ENCODE results near the gene CHADL. TPM values are rescaled to one million over a fixed set of nuclear protein-coding genes. Genes with fewer than 3 reads are reported as not detected.

Gene CHADL
- total RNA-seq, 1 donor from 2014 or later: 0.11 TPM

GRCh38 chr22:41248758-41249157, 8.0 kb upstream of the CHADL start:
- Mint-ChIP-seq H3K4me3 (ENCODE audit: low read depth) (no peak overlapping the region), H3K9me3 (no peaks in the 10 kb centered on the region), H3K27me3 (ENCODE audit: low read depth) (no peaks in the 10 kb centered on the region), H3K4me1 (ENCODE audit: low read depth) (no peaks in the 10 kb centered on the region), H3K27ac (no peak overlapping the region), H3K36me3 (ENCODE audit: low read depth) (peaks cover 57% of the 10 kb centered on the region)
- intact Hi-C loops (cut with micrococcal nuclease): no loop called here
- no peak for DNase-seq (ENCODE audit: low spot score)

- H3K27ac Mint-ChIP-seq: no peak overlapping the region
- H3K9me3 Mint-ChIP-seq: no peaks in the 10 kb centered on the region
- no peak overlapping the region for H3K4me3 Mint-ChIP-seq (ENCODE audit: low read depth)
- H3K36me3 Mint-ChIP-seq (ENCODE audit: low read depth): peaks cover 56% of the 10 kb centered on the region
- no peak for DNase-seq (ENCODE audit: low spot score)
- no peaks in the 10 kb centered on the region for H3K4me1 Mint-ChIP-seq (ENCODE audit: low read depth)
- no peaks in the 10 kb centered on the region for H3K27me3 Mint-ChIP-seq (ENCODE audit: low read depth)
- intact Hi-C loops (cut with micrococcal nuclease): no loop called here
These were observed 7.6 kb upstream of the CHADL start for GRCh38 chr22:41248314-41248713.

GRCh38 chr22:41247703-41248102, 7.0 kb upstream of the CHADL start:
- Mint-ChIP-seq H3K36me3 (ENCODE audit: low read depth) (peaks cover 52% of the 10 kb centered on the region), H3K27ac (no peak overlapping the region), H3K9me3 (no peaks in the 10 kb centered on the region), H3K27me3 (ENCODE audit: low read depth) (no peaks in the 10 kb centered on the region), H3K4me3 (ENCODE audit: low read depth) (no peak overlapping the region), H3K4me1 (ENCODE audit: low read depth) (no peaks in the 10 kb centered on the region)
- intact Hi-C loops (cut with micrococcal nuclease): no loop called here
- no peak for DNase-seq (ENCODE audit: low spot score)

- intact Hi-C loops (cut with micrococcal nuclease): no loop called here
- H3K27me3 Mint-ChIP-seq (ENCODE audit: low read depth): no peaks in the 10 kb centered on the region
- no peak overlapping the region for H3K4me3 Mint-ChIP-seq (ENCODE audit: low read depth)
- H3K27ac Mint-ChIP-seq: no peak overlapping the region
- no peaks in the 10 kb centered on the region for H3K9me3 Mint-ChIP-seq
- H3K36me3 Mint-ChIP-seq (ENCODE audit: low read depth): peaks cover 40% of the 10 kb centered on the region
- DNase-seq (ENCODE audit: low spot score): no peak
- H3K4me1 Mint-ChIP-seq (ENCODE audit: low read depth): no peaks in the 10 kb centered on the region
These were observed 5.3 kb upstream of the CHADL start for GRCh38 chr22:41245917-41246499.

- no peak for DNase-seq (ENCODE audit: low spot score)
- Mint-ChIP-seq H3K9me3 (no peaks in the 10 kb centered on the region), H3K27ac (no peak overlapping the region), H3K36me3 (ENCODE audit: low read depth) (peaks cover 27% of the 10 kb centered on the region), H3K27me3 (ENCODE audit: low read depth) (peaks cover 2% of the 10 kb centered on the region), H3K4me3 (ENCODE audit: low read depth) (no peak overlapping the region), H3K4me1 (ENCODE audit: low read depth) (no peaks in the 10 kb centered on the region)
- intact Hi-C loops (cut with micrococcal nuclease): no loop called here
These were observed 2.6 kb upstream of the CHADL start for GRCh38 chr22:41243361-41243760.

- H3K27me3 Mint-ChIP-seq (ENCODE audit: low read depth): peaks cover 2% of the 10 kb centered on the region
- no peak for DNase-seq (ENCODE audit: low spot score)
- H3K4me1 Mint-ChIP-seq (ENCODE audit: low read depth): no peaks in the 10 kb centered on the region
- intact Hi-C loops (cut with micrococcal nuclease): no loop called here
- no peak overlapping the region for H3K27ac Mint-ChIP-seq
- H3K36me3 Mint-ChIP-seq (ENCODE audit: low read depth): peaks cover 23% of the 10 kb centered on the region
- no peak overlapping the region for H3K4me3 Mint-ChIP-seq (ENCODE audit: low read depth)
- no peaks in the 10 kb centered on the region for H3K9me3 Mint-ChIP-seq
These were observed 1.8 kb upstream of the CHADL start for GRCh38 chr22:41242396-41243117.

GRCh38 chr22:41241133-41241676, 474 bp upstream of the CHADL start:
- peaks cover 3% of the 10 kb centered on the region for H3K4me1 Mint-ChIP-seq (ENCODE audit: low read depth)
- H3K9me3 Mint-ChIP-seq: no peaks in the 10 kb centered on the region
- H3K4me3 Mint-ChIP-seq (ENCODE audit: low read depth): no peak overlapping the region
- intact Hi-C loops (cut with micrococcal nuclease): no loop called here
- H3K27me3 Mint-ChIP-seq (ENCODE audit: low read depth): peaks cover 2% of the 10 kb centered on the region
- DNase-seq (ENCODE audit: low spot score): no peak
- peaks cover 15% of the 10 kb centered on the region for H3K36me3 Mint-ChIP-seq (ENCODE audit: low read depth)
- H3K27ac Mint-ChIP-seq: no peak overlapping the region

- DNase-seq (ENCODE audit: low spot score): no peak
- Mint-ChIP-seq H3K27me3 (ENCODE audit: low read depth) (peaks cover 2% of the 10 kb centered on the region), H3K4me1 (ENCODE audit: low read depth) (peaks cover 3% of the 10 kb centered on the region), H3K4me3 (ENCODE audit: low read depth) (no peak overlapping the region), H3K9me3 (no peaks in the 10 kb centered on the region), H3K27ac (no peak overlapping the region), H3K36me3 (ENCODE audit: low read depth) (peaks cover 3% of the 10 kb centered on the region)
- intact Hi-C loops (cut with micrococcal nuclease): no loop called here
These were observed 1.1 kb downstream of the CHADL start for GRCh38 chr22:41239443-41240128.

GRCh38 chr22:41238570-41239442, 1.9 kb downstream of the CHADL start:
- H3K4me1 Mint-ChIP-seq (ENCODE audit: low read depth): peaks cover 3% of the 10 kb centered on the region
- no peak overlapping the region for H3K27ac Mint-ChIP-seq
- peak overlapping the region; percentile 61 for H3K4me3 Mint-ChIP-seq (ENCODE audit: low read depth)
- DNase-seq (ENCODE audit: low spot score): no peak
- H3K27me3 Mint-ChIP-seq (ENCODE audit: low read depth): peaks cover 2% of the 10 kb centered on the region
- intact Hi-C loops (cut with micrococcal nuclease): no loop called here
- peaks cover 3% of the 10 kb centered on the region for H3K36me3 Mint-ChIP-seq (ENCODE audit: low read depth)
- no peaks in the 10 kb centered on the region for H3K9me3 Mint-ChIP-seq

- H3K27ac Mint-ChIP-seq: no peak overlapping the region
- H3K4me3 Mint-ChIP-seq (ENCODE audit: low read depth): no peak overlapping the region
- peaks cover 2% of the 10 kb centered on the region for H3K27me3 Mint-ChIP-seq (ENCODE audit: low read depth)
- DNase-seq (ENCODE audit: low spot score): peak; percentile 77
- intact Hi-C loops (cut with micrococcal nuclease): loop anchor here (2.0 kb wide), 1 partner anchor 315 kb away; no protein-coding TSS in a partner anchor
- no peaks in the 10 kb centered on the region for H3K9me3 Mint-ChIP-seq
- H3K36me3 Mint-ChIP-seq (ENCODE audit: low read depth): no peaks in the 10 kb centered on the region
- peaks cover 3% of the 10 kb centered on the region for H3K4me1 Mint-ChIP-seq (ENCODE audit: low read depth)
These were observed 2.8 kb downstream of the CHADL start for GRCh38 chr22:41237707-41238569.

- intact Hi-C loops (cut with micrococcal nuclease): loop anchor here (2.0 kb wide), 1 partner anchor 314 kb away; no protein-coding TSS in a partner anchor
- no peaks in the 10 kb centered on the region for H3K9me3 Mint-ChIP-seq
- H3K4me1 Mint-ChIP-seq (ENCODE audit: low read depth): peaks cover 3% of the 10 kb centered on the region
- H3K27me3 Mint-ChIP-seq (ENCODE audit: low read depth): peaks cover 2% of the 10 kb centered on the region
- H3K27ac Mint-ChIP-seq: no peak overlapping the region
- peak overlapping the region; percentile 61 for H3K4me3 Mint-ChIP-seq (ENCODE audit: low read depth)
- DNase-seq (ENCODE audit: low spot score): no peak
- no peaks in the 10 kb centered on the region for H3K36me3 Mint-ChIP-seq (ENCODE audit: low read depth)
These were observed 3.6 kb downstream of the CHADL start for GRCh38 chr22:41237036-41237706.
